HTR-8/SVneo (cell line): ENCODE results near the gene CILP2.

Experiments used
- DNase-seq: peaks from one replicate; pipeline ENCODE4 v3.0.0; 2011; ENCODE audit warnings: low spot score, mixed read lengths; ENCODE audit not compliant: insufficient read length
- FAIRE-seq: peaks from 2 replicates; lab custom pipeline; 2011; peaks lifted over from hg19 to GRCh38; lab: Jason Lieb, UNC

Gene CILP2

DNA sequence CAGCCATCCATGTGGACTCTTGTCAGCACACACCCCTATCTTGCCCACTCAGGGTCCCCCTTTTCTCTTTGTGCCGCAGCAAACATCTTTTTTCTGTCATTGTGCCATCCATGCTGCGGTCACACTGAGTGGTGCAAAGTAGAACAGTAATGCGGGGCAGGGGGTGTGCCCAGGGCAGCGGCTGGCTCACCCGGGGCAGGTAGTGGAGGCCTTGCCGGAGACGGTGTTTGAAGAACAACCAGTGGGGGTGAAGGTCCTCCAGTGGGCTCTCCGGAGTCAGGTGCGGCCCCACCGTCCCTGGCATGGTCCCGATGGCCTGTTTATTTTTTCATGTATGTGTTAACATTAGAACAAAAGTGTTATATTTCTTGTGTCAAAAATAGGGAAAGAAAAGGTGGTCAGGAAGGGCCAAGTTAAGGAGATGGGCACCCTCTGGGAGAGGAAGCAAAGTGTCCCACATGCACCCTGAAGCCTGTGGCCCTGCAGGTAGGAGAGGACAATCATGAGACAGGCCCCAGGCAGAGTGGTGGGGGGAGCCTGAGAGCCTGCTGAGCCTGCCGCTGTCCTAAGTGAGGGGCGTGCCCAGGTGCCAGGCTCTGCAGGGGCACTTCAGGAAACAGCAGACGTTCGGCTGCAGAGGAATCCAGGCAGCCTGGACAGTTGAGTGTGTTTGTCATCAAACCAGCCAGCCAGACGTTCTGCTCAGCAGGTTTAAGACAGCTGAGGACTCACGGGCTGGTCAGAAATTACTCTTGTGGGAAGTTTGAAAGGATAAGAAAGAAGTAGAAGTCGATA is 35.1 kb upstream of the CILP2 start:
- DNase-seq (no peak), FAIRE-seq (no peak)

DNA sequence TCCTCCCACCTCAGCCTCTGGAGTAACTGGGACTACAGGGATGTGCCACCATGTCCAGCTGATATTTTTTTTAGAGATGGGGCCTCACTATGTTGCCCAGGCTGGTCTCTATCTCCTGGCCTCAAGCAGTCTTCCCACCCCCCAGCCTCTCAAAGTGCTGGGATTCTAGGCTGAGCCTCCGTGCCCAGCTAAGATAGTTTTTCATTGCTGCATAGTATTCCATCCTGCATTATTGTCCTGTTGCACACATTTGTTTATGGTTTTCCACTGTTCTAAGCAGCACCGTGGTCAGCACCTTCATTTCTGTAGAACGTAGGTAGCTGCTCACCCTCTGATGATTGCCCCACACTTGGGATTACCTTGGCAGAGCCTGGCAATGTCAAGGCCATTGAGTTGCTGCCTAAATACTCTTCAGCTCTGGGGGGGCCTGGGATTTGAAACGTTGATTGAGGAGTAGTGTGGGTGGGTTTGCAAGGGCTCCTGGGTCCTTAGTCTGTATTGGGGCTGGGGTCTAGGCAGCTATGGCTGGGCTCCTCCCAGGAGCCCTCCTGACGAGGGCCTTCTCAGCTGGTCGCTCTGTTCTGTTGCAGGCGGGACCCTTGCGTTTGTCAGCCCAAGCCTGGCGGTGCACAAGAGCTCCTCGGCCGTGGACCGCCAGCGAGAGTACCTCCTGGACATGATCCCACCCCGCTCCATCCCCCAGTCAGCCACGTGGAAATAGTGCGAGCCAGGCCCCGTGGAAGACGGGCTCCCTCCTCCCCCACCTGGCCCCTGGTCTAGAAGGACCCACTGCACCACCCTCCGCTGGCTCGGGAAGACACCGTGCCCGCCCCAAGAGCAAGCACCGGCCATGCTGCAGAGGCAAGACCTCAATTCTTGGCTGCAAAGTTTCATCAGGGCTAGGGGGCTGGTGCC is 33.1 kb upstream of the CILP2 start:
- no peak for FAIRE-seq
- no peak for DNase-seq

DNA sequence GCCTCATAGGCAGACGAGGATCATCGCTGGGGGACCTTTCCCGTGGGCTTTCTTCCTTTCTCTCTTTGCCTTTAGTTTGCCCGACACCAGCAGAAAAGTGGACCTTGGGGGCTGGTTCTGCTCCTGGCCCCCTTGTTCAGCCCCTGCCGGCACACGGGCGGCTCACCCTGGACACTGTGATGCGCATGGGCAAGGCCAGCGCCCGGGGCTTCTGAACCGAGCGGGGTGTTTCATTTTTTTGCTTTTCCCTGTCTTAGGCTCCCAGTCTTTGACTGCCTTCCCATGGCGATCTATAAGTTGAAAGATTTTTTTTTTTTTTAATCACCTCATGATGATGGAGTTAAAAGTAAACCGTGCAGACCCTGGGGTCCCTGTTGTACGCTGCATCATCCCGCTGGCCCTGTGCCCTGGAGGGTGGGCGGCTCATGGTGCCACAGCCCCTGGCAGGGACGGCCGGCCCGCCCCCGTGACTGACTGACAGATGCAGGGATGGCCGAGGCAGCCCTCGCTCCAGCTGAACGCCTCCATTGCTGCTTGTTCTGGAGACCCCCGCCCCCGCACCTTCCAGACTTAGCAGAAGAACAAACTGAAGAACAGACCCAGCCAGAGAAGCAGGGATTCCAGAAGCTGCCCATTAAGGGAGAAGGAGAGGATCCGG is 32.3 kb upstream of the CILP2 start:
- no peak for FAIRE-seq
- no peak for DNase-seq

DNA sequence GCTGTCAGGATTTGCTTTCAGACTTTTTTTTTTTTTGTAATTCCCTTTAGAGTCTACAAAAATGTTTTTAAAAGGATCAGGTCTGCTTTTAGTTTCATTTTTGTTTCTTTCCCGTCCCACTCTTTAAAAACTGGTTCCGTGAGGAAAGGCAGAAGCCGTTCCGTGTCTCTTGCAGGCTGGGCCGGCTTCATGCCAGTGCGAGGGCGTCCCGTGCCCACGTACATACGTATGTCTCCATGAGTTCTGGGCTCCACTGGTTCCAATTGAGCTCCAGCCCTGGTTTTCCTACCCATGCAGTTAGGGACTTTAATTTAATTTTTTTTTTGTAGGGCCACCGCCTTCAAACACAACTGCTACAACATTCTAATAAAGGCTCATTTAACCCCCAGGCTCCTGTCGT is 31.5 kb upstream of the CILP2 start:
- no peak for DNase-seq
- no peak for FAIRE-seq

DNA sequence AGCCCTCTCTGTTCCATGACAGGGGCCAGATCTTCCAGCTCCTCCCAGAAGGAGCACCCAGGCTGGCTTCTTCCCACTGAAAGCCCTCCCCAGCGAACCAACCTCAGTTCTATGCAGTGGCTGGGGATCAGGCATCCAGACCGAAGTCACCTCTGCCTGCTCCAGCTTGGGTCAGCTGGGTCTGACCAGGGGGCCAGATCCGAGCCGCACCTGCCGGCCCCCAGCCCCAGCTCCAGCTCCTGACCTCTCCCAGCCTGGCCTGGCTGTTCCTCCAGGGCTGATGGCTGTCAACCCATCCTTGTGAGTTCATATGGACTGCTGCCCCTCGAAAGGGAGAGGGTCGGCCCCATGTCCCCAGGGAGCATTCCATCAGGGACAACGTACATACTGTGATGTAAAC is 30.7 kb upstream of the CILP2 start:
- FAIRE-seq (no peak), DNase-seq (no peak)

DNA sequence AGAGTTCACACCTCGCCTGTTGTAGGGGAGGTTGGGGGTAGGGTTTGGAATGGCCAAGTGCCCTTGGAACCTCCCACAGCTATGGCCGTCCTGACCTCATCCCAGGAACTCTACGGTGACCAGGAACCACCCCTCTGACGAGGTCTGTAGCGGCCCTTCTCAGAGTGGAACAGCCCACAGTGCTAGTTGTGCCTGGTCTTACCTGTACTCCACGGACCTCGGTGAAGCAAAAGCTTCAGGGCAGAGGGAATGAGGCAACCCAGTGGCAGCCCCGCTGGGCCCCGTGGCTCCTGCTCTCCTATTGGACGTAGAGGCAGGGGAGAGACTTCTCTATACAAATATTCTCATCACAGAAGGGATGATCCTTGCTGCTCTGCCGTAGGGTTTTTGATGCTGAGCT is 29.8 kb upstream of the CILP2 start:
- FAIRE-seq (no peak), DNase-seq (no peak)

DNA sequence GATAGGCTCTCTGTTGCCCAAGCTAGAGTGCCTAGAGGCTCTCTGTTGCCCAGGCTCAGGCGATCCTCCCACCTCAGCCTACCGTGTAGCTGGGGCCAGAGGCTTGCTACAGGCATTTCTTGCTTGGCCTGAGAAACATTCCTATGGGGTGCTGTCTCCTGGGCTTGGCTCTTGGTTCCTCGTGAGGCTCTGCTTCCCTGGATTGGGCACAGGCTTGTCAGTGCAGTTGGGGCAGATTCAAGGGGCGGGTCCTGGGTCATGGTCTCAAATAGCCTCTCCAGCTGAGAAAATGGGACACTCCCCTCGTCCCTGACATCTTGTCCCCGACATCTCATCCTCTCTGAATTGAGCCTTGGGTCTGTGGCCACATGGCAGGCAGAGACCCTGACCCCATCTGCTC is 27.6 kb upstream of the CILP2 start:
- DNase-seq (no peak), FAIRE-seq (no peak)

DNA sequence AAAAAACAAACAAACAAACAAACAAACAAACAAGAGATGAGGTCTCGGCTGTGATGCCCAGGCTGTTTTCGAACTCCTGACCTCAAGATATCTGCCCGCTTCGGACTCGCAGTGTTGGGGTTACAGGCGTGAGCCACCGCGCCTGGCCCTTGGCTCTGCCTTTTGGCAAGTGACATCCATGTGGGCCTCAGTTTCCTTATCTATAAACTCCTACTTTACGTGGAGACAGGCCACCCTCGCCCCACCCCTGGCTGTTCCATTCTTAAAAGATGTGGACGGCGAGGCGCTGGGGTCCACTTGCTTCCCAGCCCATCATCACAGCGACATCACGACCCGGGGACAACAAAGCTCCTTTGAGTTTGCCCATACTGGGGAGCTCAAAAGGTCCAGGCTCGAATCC is 24.4 kb upstream of the CILP2 start:
- DNase-seq (no peak), FAIRE-seq (no peak)

DNA sequence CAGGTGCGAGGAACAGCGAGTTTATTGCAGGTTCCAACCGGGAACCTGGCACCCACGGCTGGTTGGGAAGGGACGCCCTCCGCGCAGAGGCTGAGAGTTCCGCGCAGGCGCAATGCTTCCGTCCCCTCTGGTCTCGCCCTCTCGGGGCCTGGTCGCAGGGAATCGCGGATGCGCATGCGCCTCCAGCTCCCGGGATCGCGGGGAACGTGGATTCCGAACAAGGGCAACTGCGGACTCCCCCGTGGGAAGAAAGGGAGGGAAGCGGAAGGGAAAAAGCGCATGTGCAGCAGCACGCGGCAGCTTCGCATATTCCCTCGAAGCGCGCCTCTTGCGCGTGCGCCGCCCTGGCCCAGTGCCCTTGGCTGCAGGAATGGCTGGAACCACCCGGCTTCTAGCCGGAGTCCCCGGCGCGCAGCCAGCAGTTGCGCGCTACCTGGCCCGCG is 23.8 kb upstream of the CILP2 start:
- no peak for DNase-seq
- FAIRE-seq: no peak

DNA sequence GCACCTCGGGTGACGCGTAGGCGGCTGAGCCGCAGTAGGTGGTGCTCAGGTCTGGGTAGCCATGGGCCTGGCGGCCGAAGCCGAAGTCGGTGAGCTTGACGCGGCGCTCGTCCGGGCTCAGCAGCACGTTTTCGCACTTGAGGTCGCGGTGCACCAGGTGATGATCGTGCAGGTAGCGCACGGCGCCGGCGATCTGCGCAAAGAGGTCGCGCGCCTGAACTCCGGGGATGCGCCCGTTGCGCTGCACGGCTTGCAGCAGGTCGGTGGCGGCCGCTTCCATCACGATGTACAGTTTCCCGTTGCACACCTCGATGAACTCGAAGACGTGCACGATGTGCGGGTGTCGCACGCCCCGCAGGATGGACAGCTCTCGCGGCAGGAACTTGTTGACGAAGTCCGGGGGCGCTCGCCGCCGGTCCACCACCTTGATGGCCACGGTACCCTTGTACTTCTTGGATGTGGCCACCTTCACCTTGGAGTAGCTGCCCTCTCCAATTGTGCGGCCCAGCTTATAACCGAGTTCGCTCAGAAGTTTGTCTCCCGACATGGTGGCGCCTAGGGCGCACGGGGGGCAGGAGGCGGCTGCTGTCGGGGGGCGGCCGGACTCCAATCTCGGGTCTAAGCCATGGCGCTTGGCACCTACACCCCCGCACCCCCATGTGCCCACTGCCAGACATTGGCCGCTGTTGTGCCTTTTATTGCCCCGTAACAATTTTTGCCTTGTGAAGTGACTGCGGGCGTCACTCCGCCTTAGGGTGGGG is 23.0 kb upstream of the CILP2 start, which contains the start of gene TSSK6:
TSSK6 (minus strand) TSS at position 668 of the 761 bp plus-strand sequence; CDS start at position 547, 121 bp downstream.
- FAIRE-seq: peak; percentile 51
- DNase-seq: no peak

DNA sequence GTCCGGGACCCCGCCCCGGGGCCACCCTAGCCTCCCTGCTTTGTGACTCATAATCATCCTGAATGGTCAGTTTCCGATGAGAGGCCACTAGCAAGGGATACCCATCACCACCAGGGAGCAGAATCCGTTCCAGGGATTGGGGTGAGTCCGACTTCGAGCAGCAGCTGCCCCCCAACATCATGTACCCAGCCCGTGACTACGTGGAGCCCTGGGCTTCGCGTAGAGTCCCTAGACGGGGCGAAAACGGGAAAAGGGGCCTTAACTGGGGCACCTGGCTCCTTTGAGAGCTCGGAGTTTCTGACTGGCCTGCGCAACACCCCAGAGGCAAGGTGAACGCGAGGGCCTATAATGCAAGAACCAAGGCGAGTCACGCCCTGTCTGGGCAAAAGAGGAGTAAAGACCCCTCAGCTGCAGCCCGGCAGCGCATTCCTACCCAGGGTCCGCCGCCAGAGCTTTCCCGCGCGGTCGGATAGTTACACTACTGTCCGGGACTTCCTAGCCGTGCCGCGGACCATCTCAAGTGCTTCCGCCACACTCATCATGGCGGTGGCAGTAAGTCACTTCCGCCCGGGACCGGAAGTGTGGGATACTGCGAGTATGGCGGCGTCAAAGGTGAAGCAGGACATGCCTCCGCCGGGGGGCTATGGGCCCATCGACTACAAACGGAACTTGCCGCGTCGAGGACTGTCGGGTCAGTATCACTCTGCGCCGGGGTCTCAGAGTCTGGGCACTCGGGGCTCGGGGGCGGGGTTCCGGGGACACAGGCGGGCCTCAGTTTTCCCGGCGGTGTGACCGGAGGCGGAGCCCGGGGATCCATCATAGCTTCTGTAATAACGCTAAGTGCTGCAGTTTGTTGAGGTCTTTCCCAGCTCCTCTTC is 22.2 kb upstream of the CILP2 start, which contains the start of gene NDUFA13:
NDUFA13 (plus strand) TSS at position 584 of the 878 bp plus-strand sequence; CDS start at position 598, 14 bp downstream.
- DNase-seq: peak; percentile 94
- peak; percentile 98 for FAIRE-seq

DNA sequence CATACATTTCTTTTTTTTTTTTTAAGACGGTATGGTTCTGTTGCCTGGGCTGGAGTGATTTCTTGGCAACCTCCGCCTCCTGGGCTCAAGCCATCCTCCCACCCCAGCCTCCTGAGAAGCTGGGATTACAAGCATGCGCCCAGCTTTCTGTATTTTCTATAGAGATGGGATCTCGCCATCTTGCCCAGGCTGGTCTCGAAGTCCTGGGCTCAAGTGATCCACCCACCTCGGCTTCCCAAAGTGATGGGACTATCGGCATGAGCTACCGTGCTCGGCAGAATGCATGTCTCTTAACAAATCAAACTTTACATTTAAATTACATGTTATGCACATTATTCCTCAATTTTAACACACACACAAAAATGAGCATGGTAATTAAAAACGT is 20.8 kb upstream of the CILP2 start:
- FAIRE-seq (no peak), DNase-seq (no peak)

DNA sequence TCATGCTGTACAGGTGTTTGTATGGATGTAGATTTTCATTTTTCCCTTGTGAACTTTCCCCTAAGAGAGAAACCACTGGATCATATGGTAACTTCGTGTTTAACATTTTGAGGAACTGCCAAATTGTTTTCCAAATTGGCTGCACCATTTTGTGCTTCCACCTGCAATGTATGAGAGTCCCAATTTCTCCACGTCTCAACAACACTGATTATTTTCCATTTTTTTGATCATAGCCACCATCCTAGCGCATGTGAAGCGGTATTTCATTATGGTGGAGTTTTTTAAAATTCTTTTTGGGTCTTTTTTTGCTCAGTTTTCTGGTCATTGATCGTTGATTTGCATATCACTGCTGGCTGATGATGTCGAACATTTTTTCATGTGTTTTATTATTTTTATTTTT is 17.1 kb upstream of the CILP2 start:
- no peak for FAIRE-seq

DNA sequence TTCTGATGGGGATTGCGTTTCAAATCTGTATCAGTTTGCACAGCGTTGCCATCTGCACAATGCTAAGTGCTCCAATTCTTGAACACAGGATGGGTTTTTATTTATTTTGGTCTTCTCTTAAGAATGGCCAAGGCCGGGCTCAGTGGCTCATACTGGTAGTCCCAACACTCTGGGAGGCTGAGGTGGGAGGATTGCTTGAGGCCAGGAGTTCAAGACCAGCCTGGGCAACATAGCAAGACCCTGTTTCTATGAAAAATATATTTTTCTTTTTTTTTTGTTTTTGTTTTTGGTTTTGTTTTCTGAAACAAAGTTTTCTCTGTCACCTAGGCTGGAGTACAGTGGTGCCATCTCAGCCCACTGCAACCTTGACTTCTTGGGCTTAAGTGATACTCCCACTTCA is 14.9 kb upstream of the CILP2 start:
- no peak for DNase-seq

More for the DNA sequence above, 17.1 kb upstream of the CILP2 start:
- DNase-seq: no peak

DNA sequence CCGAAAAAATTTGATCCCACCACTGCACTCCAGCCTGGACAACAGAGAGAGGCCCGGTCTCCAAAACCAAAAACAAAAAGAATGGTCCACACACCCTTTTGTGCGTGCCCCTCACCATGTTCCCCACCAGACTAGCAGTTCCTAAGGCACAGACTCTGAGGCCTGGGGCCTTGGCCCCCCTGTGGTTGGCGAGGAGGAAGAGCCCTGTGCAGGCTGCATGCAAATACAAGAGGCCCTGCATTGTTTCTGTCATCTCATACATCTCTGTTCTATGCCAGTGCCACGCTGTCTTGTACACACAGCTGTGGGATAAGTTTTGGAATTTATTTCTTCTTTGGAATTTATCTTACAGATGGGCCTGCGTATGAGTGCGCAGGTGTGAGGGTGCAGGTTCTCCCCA is 14.0 kb upstream of the CILP2 start:
- no peak for DNase-seq
- FAIRE-seq: no peak

More for the DNA sequence above, 14.9 kb upstream of the CILP2 start:
- no peak for FAIRE-seq

DNA sequence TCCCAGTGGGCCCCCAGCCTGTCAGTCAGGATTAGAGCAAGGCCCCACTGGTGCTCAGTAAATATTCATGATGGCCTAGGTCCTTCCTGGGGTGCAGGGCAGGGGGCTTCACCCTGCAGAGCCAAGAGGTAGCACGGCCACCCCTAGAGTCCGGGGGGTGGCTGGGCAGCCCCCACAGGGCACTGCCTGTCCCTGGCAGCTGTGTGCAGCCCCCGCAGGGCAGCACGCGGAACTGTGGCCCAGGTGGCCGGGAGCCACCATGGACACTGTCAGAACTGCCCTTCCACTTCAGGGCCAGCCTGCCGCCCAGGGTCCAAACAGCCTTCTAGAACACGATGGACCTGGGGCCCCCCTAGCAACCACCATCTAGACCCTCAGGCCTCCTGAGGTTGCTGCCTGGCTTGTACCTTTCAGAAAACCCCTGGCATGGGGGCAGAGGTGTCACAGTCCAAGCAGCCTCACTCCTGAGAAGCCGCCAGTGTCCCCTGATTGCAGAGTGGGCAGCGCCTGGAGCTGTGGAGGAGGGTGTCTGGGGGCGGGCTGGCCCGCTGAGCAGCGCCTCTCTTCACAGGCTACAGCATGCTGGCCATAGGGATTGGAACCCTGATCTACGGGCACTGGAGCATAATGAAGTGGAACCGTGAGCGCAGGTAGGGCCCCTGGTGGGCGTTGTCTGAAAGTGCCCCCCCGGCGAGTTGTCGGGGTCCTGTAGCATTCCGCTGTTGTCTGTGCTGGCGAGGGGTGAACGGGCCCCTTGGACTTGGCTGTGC is 12.3 kb upstream of the CILP2 start:
- FAIRE-seq: no peak

DNA sequence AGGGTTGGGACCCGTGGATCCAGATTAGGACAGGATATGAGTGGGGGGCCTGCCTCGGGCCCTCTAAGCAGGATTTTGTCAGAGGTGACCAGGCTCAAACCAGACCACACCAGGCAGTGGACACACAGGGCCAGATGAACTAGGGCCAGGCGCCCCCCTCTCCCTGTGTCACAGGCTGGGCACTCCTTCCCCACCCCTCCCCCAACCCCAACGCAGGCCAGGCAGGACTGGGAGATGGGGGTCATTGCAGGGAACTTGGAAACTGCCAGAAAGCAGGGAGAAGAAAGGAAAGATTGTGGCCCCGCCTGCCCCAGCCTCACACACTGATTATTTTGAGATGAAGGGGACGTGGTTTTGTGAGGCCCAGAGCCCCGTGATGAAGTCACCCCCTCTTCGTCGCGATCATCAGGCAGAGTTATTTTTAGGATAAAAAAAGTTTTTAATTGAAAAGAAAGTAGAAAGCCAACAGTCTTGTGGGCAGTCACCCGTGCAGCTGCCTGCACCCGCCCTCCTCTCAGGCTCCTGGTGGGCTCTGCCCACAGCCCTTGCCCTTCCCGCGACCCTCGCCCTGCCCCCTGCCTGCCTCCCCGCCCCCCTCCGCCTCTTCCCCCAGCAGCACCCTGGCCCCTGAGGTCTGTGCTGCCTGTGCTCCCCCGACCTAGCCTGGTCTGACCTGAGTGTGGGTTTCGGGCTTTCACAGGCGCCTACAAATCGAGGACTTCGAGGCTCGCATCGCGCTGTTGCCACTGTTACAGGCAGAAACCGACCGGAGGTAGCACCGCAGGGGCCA is 11.3 kb upstream of the CILP2 start:
- DNase-seq: no peak
- FAIRE-seq: no peak

More for the DNA sequence above, 12.3 kb upstream of the CILP2 start:
- no peak for DNase-seq

DNA sequence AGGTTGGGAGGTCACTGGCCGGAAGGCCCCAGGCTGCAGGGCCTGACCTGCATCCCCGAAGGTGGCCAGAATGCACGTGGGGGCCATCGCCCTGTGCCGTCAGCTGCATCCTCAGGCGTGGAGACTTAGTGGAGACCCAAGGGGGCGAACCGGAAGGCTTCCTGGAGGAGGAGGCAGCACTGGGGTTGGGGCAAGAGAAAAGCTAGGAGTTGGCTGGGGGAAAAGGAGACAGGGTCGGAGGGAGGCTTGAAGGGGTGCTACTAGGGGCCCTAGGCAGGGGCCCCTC is 10.8 kb upstream of the CILP2 start:
- DNase-seq (no peak), FAIRE-seq (no peak)
